Mucosa of rectum (tissue), 2 donors: ENCODE data around the gene BTBD17.

Experiments used
- H3K27ac ChIP-seq, 2 donors: one replicate each; pipeline ENCODE4 v1.7.0; 2013; ENCODE audit warnings: inconsistent platforms in 2 of 2, low read depth in 2 of 2, low read length in 2 of 2
- H3K27me3 ChIP-seq, 2 donors: one replicate each; pipeline ENCODE4 v1.7.0; 2013; ENCODE audit warnings: low read length in 2 of 2; ENCODE audit not compliant: control insufficient read depth in 2 of 2, insufficient read depth in 2 of 2
- H3K36me3 ChIP-seq, 2 donors: one replicate each; pipeline ENCODE4 v1.7.0; 2013; ENCODE audit warnings: low read length in 2 of 2; ENCODE audit not compliant: control insufficient read depth in 2 of 2, insufficient read depth in 2 of 2
- H3K4me1 ChIP-seq, 2 donors: one replicate each; pipeline ENCODE4 v1.7.0; 2013; ENCODE audit warnings: low read length in 2 of 2, mild to moderate bottlenecking in 1 of 2; ENCODE audit not compliant: control insufficient read depth in 2 of 2, insufficient read depth in 2 of 2
- H3K4me3 ChIP-seq, 2 donors: one replicate each; pipeline ENCODE4 v1.7.0; 2013; ENCODE audit warnings: low read length in 2 of 2
- H3K9ac ChIP-seq, 2 donors: one replicate each; pipeline ENCODE4 v1.7.0; 2013; ENCODE audit warnings: low read length in 2 of 2, low read depth in 1 of 2, mild to moderate bottlenecking in 1 of 2
- H3K9me3 ChIP-seq, 2 donors: one replicate each; pipeline ENCODE4 v1.7.0; 2013; ENCODE audit warnings: low read length in 2 of 2; ENCODE audit not compliant: control insufficient read depth in 2 of 2
- donor health status: healthy.
- donor health status: Normal muscosa, but diverticular disease.

BTBD17 gene

DNA sequence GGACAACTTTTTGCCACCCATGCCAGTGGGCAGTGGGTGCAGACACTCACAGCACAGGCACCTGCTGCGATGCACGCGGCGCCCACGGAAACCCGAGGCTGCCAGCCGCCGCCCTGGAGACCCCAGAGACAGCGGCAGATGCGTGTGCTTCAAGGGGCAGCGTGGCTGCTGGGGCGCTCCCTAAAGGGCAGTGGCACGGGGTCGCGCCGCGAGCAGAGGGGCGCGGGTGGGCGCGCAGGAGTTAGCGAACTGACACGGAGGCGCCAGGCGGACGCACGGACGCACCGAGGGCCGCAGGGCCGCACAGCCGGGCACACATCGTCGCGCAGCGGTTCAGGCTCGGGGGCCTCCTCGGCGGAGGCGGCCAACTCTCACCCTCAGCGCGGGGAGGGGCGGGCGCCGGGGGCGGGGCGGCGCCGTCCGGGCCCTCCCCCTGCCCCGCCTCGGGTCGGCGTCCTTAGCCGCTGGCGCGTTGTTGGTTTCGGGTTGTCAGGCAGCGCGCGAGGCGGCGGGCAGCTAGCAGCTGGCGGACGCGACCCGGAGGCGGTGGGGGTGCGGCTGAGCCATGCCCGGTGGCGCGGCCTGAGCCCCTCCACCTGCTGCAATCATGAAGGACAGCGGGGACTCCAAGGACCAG is 35.8 kb downstream of the BTBD17 start, which contains the start of gene KIF19:
TSS of gene KIF19 (plus strand) at position 484 of the 637 bp plus-strand sequence. CDS start at position 608, 124 bp downstream.
- H3K9me3 ChIP-seq: no peaks in the 10 kb centered on the region
- no peaks in the 10 kb centered on the region for H3K36me3 ChIP-seq
- H3K4me3 ChIP-seq: peak within 1 kb of the TSS; percentile 52 to 60
- H3K27ac ChIP-seq: no peak within 1 kb of the TSS
- H3K4me1 ChIP-seq: peaks cover 4 to 5% of the 10 kb centered on the region in 2 donors
- H3K27me3 ChIP-seq: peaks cover 6 to 8% of the 10 kb centered on the region in 2 donors
- peak within 1 kb of the TSS in 1 of 2 donors; percentile 18 for H3K9ac ChIP-seq

DNA sequence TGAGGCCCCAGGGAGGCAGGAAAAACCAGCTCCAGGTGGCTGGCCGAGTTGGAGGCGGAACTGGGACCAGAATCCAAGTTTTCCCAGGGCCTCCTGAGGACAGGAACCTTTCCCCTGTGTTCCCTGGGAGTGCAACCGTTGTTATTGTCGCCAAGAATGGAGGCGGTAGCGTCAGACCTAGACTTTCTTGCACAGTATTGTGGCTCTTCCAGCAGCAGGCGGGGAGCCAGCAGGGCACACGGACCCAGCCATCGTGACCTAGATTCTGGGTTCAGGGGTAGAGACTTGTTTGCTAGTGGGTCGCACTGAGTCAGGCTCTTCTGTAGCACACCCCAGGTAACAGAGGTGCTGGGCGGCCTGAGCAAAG is 36.3 kb downstream of the BTBD17 start:
- H3K9me3 ChIP-seq: no peaks in the 10 kb centered on the region
- H3K9ac ChIP-seq: no peak overlapping the region
- no peak overlapping the region for H3K27ac ChIP-seq
- no peaks in the 10 kb centered on the region for H3K36me3 ChIP-seq
- peaks cover 4 to 5% of the 10 kb centered on the region in 2 donors for H3K4me1 ChIP-seq
- no peak overlapping the region for H3K4me3 ChIP-seq
- H3K27me3 ChIP-seq: peaks cover 6 to 8% of the 10 kb centered on the region in 2 donors

DNA sequence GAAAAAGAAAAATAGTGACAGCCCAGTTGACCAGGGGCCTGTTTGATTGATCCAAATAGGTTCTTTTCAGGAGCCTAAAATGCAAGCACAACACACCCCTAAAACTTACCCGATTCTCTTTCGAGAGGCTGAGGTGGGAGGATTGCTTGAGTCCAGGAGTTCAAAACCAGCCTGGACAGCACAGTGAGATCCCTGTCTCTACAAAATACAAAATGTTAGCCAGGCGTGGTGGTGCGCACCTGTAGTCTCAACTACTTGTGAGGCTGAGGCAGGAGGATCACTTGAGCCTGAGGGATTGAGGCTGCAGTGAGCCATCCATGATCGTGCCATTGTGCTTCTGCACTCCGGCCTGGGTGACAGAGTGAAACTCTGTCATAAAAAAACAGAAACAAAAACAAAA is 37.1 kb downstream of the BTBD17 start:
- no peak overlapping the region for H3K4me3 ChIP-seq
- no peaks in the 10 kb centered on the region for H3K36me3 ChIP-seq
- H3K9ac ChIP-seq: no peak overlapping the region
- peaks cover 5 to 6% of the 10 kb centered on the region in 2 donors for H3K27me3 ChIP-seq
- H3K27ac ChIP-seq: no peak overlapping the region
- H3K4me1 ChIP-seq: peaks cover 4 to 5% of the 10 kb centered on the region in 2 donors
- H3K9me3 ChIP-seq: no peaks in the 10 kb centered on the region

DNA sequence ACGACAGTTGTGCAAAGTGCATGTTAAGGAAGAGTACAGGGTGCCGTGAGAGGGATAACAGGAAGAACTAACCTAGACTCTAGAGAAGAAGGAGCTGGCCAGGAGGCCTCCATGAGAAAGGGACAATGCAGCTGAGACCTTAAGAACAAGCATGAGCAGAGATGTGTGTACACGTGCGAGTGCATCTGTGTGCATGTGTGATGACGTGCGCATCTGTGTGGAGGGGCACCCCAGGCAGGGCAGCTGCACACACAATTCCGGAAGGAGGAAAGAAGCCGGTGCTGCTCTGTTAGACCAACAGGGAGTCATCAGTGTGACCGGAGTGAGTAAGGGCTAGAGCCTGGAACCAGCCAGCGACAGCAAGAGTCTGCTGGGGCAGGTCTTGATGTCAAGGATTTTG is 43.3 kb downstream of the BTBD17 start:
- H3K9me3 ChIP-seq: no peaks in the 10 kb centered on the region
- no peak overlapping the region for H3K9ac ChIP-seq
- no peak overlapping the region for H3K4me3 ChIP-seq
- H3K27me3 ChIP-seq: peaks cover 0 to 3% of the 10 kb centered on the region in 2 donors
- H3K36me3 ChIP-seq: no peaks in the 10 kb centered on the region
- H3K27ac ChIP-seq: no peak overlapping the region
- no peaks in the 10 kb centered on the region for H3K4me1 ChIP-seq

DNA sequence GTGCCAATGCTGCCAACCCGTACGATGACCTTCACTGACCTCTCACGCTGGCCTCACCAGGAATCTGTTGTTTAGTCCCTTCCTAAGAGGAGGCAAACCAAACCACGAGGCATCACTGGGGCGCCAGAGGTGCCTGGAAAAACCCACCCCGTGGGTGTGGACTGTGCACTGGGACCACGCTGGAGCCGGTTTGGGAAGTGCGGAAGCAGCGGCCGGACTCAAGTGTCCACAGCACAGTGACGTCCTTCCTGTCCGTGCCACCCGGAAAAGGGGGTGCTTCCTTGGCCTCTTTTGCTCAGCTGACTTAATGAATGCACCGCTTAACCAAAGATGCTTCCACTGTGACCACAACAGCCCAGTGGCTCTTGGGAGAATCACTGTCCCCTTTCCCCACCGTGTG is 44.6 kb downstream of the BTBD17 start:
- Histone ChIP-seq H3K27me3 (peaks cover 0 to 3% of the 10 kb centered on the region in 2 donors), H3K9me3 (peaks cover 0 to 2% of the 10 kb centered on the region in 2 donors), H3K4me1 (no peaks in the 10 kb centered on the region), H3K27ac (no peak overlapping the region), H3K36me3 (no peaks in the 10 kb centered on the region), H3K4me3 (no peak overlapping the region), H3K9ac (no peak overlapping the region)

DNA sequence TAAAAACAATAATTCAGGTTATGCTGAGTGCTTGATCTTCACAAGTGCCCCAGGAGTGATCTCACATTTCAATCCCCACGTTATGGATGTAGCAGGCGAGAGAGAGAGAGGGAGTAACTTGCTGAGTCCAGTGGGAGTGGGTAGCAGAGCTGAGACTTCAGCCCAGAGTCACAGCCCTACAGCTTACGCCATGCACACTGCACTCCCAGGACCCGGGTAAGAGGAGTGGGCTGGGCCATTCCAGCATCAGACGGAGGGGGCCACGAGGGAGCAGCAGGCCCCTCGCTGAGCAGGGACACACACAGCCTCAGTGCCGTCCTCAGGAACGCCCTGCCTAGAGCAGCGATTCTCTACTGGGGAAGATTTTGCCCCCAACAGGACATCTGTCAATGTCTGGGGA is 45.4 kb downstream of the BTBD17 start:
- Histone ChIP-seq H3K36me3 (no peaks in the 10 kb centered on the region), H3K9ac (no peak overlapping the region), H3K4me1 (no peaks in the 10 kb centered on the region), H3K27ac (no peak overlapping the region), H3K9me3 (peaks cover 0 to 2% of the 10 kb centered on the region in 2 donors), H3K27me3 (peaks cover 0 to 3% of the 10 kb centered on the region in 2 donors), H3K4me3 (no peak overlapping the region)

DNA sequence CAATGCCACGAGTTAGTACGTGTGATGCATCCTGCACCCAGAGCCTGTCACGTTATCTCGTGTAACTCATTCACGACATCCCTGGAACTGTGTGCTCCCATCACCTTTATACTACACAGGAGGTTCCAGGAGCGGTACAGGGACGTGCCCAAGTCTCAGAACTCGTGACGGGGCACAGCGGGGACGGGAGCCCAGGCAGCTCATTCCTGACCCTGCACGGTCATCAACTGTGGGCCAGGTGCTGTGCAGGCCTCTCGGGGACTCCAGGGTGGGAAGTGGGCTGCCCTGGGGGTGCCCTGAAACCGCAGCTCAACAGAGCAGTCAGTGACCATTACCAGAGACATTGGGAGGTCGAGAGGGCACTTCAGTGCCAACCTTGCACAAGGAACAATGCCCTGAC is 46.8 kb downstream of the BTBD17 start:
- peaks cover 0 to 2% of the 10 kb centered on the region in 2 donors for H3K9me3 ChIP-seq
- no peak overlapping the region for H3K4me3 ChIP-seq
- H3K9ac ChIP-seq: no peak overlapping the region
- H3K27ac ChIP-seq: no peak overlapping the region
- peaks cover 0 to 3% of the 10 kb centered on the region in 2 donors for H3K27me3 ChIP-seq
- no peaks in the 10 kb centered on the region for H3K36me3 ChIP-seq
- no peaks in the 10 kb centered on the region for H3K4me1 ChIP-seq

DNA sequence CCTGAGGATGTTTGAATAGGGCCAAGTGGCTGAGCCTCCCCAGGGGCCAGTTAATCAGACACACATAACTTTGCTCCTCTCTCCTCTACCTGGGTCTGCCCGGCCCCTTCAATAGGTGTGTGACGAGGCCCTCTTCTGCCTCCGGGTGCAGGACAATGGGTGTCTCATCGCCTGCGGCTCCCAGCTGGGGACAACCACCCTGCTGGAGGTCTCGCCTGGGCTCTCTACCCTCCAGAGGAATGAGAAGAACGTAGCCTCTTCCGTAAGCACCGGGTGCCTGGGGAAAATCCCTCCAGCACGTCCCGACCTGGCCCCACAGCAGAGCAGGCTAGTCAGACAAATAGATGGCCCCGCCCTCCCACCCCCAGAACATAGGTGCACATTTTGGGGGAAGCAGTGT is 51.8 kb downstream of the BTBD17 start:
- Histone ChIP-seq H3K9me3 (peaks cover 0 to 2% of the 10 kb centered on the region in 2 donors), H3K27ac (no peak overlapping the region)

DNA sequence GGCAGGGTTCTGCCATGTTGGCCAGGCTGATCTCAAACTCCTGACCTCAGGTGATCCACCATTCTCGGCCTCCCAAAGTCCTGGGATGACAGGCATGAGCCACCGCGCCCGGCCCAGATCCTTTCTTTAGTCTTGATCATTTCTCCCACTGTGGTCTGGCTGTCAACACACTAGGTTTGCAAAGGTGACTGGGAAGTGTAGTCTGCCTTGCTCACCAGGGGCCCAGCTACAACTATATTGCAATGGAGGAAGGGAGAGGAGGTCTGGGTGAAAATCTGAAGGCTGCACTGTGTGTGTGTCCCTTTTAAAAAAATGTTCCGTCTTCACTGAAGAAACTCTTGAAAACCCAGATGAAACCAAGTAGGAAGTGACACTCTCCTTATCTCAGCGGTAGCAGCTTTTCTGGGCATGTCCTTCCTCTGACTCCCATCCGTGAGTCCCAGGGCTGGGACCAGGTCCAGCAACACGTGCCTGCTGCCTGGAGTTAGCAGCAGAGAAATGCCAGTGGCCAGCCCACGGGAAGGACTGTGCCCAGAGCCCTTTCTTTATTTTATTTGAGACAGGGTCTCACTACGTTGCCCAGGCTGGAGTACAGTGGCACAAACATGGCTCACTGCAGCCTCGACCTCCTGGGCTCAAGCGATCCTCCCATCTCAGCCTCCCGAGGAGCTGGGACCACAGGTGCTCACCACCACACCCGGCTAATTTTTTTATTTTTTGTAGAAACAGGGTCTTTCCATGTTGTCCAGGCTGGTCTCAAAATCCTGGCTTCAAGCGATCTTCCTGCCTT is 53.5 kb downstream of the BTBD17 start:
- Histone ChIP-seq H3K4me3 (no peak overlapping the region), H3K9ac (no peak overlapping the region), H3K27ac (no peak overlapping the region)

More for the DNA sequence above, 51.8 kb downstream of the BTBD17 start:
- no peak overlapping the region for H3K9ac ChIP-seq
- H3K27me3 ChIP-seq: no peaks in the 10 kb centered on the region
- no peak overlapping the region for H3K4me3 ChIP-seq
- no peaks in the 10 kb centered on the region for H3K4me1 ChIP-seq
- no peaks in the 10 kb centered on the region for H3K36me3 ChIP-seq

More for the DNA sequence above, 53.5 kb downstream of the BTBD17 start:
- Histone ChIP-seq H3K9me3 (peaks cover 0 to 2% of the 10 kb centered on the region in 2 donors), H3K27me3 (no peaks in the 10 kb centered on the region), H3K4me1 (no peaks in the 10 kb centered on the region), H3K36me3 (no peaks in the 10 kb centered on the region)
